Adrenal gland (tissue), 5 donors: Measurements from ENCODE around the gene APBB2.

Source experiments
- POLR2A ChIP-seq, 2 donors: fragments of 450-650 bp; IDR thresholded peaks; one replicate each; pipeline ENCODE4 v1.6.1; 2017; ENCODE audit warnings: antibody characterized with exemption in 2 of 2, mild to moderate bottlenecking in 2 of 2, moderate library complexity in 1 of 2
- TF ChIP-seq, protein P1 (sequence below), 6 experiments: fragments of 450-650 bp in 4 of 6; fragments of 200-600 bp in 2 of 6; sonication (generic) in 1 of 6; IDR thresholded peaks; 1 replicate in 5 of 6; 2 replicates in 1 of 6; pipeline versions ENCODE4 v1.5.1 to v1.8.0; 2016 to 2021; ENCODE audit warnings: antibody characterized with exemption in 6 of 6, mild to moderate bottlenecking in 2 of 6, moderate library complexity in 1 of 6
- donor health status: DM: no; HTN: no; CAD: no.

GRCh38 chr4:41050880-41051775 lies 163.2 kb downstream of the APBB2 start:
- TF ChIP-seq POLR2A (IDR thresholded peaks at IDR 0.05), result no peak
- TF ChIP-seq, protein P1, sequence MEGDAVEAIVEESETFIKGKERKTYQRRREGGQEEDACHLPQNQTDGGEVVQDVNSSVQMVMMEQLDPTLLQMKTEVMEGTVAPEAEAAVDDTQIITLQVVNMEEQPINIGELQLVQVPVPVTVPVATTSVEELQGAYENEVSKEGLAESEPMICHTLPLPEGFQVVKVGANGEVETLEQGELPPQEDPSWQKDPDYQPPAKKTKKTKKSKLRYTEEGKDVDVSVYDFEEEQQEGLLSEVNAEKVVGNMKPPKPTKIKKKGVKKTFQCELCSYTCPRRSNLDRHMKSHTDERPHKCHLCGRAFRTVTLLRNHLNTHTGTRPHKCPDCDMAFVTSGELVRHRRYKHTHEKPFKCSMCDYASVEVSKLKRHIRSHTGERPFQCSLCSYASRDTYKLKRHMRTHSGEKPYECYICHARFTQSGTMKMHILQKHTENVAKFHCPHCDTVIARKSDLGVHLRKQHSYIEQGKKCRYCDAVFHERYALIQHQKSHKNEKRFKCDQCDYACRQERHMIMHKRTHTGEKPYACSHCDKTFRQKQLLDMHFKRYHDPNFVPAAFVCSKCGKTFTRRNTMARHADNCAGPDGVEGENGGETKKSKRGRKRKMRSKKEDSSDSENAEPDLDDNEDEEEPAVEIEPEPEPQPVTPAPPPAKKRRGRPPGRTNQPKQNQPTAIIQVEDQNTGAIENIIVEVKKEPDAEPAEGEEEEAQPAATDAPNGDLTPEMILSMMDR (IDR thresholded peaks at IDR 0.05), result no peak
